ENCODE data around the gene C22orf23. TPM values are rescaled to one million over a fixed set of nuclear protein-coding genes. Genes with fewer than 3 reads are reported as not detected.

C22orf23 gene
- total RNA-seq, 1 experiment from 2014 or later = 0.47 TPM

GRCh38 chr22:37982938-37983859, 29.8 kb upstream of the C22orf23 start:
- POLR2A ChIA-PET = no interaction called here
- no TSS peak for BruUV-seq (replicated peaks)

More at GRCh38 chr22:37982938-37983859, 29.8 kb upstream of the C22orf23 start:
- CTCF ChIA-PET = no interaction called here
- H3K27ac ChIP-seq (ENCODE audit: low read depth, low read length) = no peak overlapping the region
- TF ChIP-seq TCF7L2 (IDR thresholded peaks at IDR 0.05; ENCODE audit: borderline replicate concordance, extremely low read depth, insufficient read depth, insufficient read length) (no peak), CTCF (IDR thresholded peaks at IDR 0.05 in 2 of 3, conservative IDR thresholded peaks at IDR 0.05 in 1 of 3; ENCODE audit: borderline replicate concordance in 1 of 3, insufficient read depth in 1 of 3, low read depth in 2 of 3, low read length in 2 of 3) (peak in 2 of 3 experiments; percentile 31 to 45; a peak in 3 of 6 replicates)
- RAD21 ChIA-PET (ENCODE audit: low non-redundant PET in 1 of 2, low total read pairs in 2 of 2, uncharacterized antibody in 2 of 2, unreplicated experiment in 2 of 2) = no interaction called here
- H3K9me2 ChIP-seq (ENCODE audit: insufficient read depth) = no peaks in the 10 kb centered on the region
- no peak overlapping the region for H3K9ac ChIP-seq (ENCODE audit: low read length)
- H2AFZ ChIP-seq (ENCODE audit: low read depth, low read length, poor library complexity, severe bottlenecking) = no peak overlapping the region
- H3K36me3 ChIP-seq (ENCODE audit: control insufficient read depth in 1 of 2, insufficient read depth in 2 of 2, low read length in 2 of 2) = no peaks in the 10 kb centered on the region
- no peak overlapping the region for H3K4me3 ChIP-seq (replicated peaks in 1 of 2; ENCODE audit: low read depth in 1 of 2, low read length in 2 of 2)
- intact Hi-C loops (cut with micrococcal nuclease) = no loop called here
- H3K79me2 ChIP-seq (ENCODE audit: insufficient read depth, low read length) = no peaks in the 10 kb centered on the region
- H3K4me1 ChIP-seq (ENCODE audit: control insufficient read depth in 1 of 2, insufficient read depth in 2 of 2, low read length in 2 of 2) = no peaks in the 10 kb centered on the region
- no peaks in the 10 kb centered on the region for H4K20me1 ChIP-seq (ENCODE audit: insufficient read depth)
- H3K27me3 ChIP-seq (ENCODE audit: insufficient read depth, low read length) = no peaks in the 10 kb centered on the region
- DNase-seq (ENCODE audit: low read depth, low spot score) = no peak
- peak; percentile 56; the same call in 1 of the 2 replicates for ATAC-seq
- H3K9me3 ChIP-seq (ENCODE audit: control insufficient read depth in 1 of 2, insufficient read depth in 1 of 2, low read depth in 1 of 2, low read length in 2 of 2) = no peaks in the 10 kb centered on the region
- no peak overlapping the region for H3K4me2 ChIP-seq (ENCODE audit: low read length)
